ENCODE data around the gene TSPAN9. TPM values are rescaled to one million over a fixed set of nuclear protein-coding genes. Genes with fewer than 3 reads are reported as not detected.

TSPAN9 gene
- total and polyA plus RNA-seq, 10 of the 15 experiments (the other 5 are each of a cell fraction or from before 2014, with no cell fraction given): 0.03 to 1.0 (median 0.12) TPM; not detected in 5

DNA sequence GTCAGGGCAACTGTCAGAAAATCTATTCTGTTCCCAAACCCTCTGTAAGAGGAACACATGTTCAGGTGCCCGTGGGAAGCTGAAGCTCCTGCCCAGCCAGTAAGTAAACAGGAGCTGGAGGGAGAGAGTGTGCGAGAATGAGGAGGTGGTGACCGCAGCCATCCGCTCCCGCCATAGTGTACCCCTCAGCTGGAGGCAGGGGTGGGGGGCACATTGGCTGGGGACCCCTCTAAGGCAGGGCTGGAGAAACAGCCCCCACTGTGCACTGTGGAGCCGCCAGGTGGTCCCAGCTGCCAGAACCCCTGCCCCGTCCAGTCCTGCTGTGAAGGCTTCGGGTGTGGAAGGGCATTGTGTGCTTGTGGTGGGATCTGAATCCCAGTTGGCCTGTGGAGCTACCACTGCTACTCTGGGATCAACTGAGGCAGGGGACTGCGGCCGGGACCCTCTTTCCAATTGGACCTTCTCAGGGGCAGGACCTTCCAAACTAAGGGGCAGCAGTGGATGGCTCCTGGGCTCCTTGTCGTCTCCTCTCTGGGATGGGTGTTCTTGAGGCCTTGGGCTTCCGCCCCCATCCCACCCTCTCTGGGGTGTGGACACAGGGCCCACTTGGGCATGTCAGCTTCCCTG, 59.6 kb downstream of the TSPAN9 start (continued):
- TF ChIP-seq ZBTB40 (IDR thresholded peaks at IDR 0.05; ENCODE audit: borderline replicate concordance): no peak

GRCh38 chr12:3137268-3137781, 60.1 kb downstream of the TSPAN9 start:
- no peak overlapping the region for H3K27ac ChIP-seq (ENCODE audit: control insufficient read depth, insufficient read depth)
- no peaks in the 10 kb centered on the region for H3K4me1 ChIP-seq (ENCODE audit: control insufficient read depth, insufficient read depth, low read length)
- H4K20me1 ChIP-seq (ENCODE audit: control insufficient read depth, insufficient read depth): no peaks in the 10 kb centered on the region
- RAD21 ChIA-PET (ENCODE audit: unreplicated experiment): interaction anchor here (1.4 kb wide), 1 partner anchor 138 kb away, joined by 6 read pairs; no protein-coding TSS in a partner anchor
- FAIRE-seq: no peak
- no peak for DNase-seq (ENCODE audit: low read depth, low spot score)
- H2AFZ ChIP-seq (ENCODE audit: control insufficient read depth, low read depth, low read length): no peak overlapping the region
- H3K4me3 ChIP-seq: no peak overlapping the region
- H3K27me3 ChIP-seq (replicated peaks in 1 of 2; ENCODE audit: control insufficient read depth in 2 of 2, insufficient read depth in 2 of 2, low read length in 1 of 2): peaks cover 2 to 5% of the 10 kb centered on the region in 2 experiments; a peak in 3 of 4 replicates
- CTCF ChIA-PET: interaction anchor here (0.5 to 3.9 kb wide), 4 partner anchors 16 to 140 kb away, joined by 3 to 27 read pairs (median 8); no protein-coding TSS in a partner anchor
- ATAC-seq: no peak
- no TSS peak for BruUV-seq (replicated peaks)
- H3K79me2 ChIP-seq (ENCODE audit: control insufficient read depth, insufficient read depth, low read length): no peaks in the 10 kb centered on the region
- H3K36me3 ChIP-seq (ENCODE audit: control insufficient read depth in 2 of 2, insufficient read depth in 2 of 2, low read length in 1 of 2): no peaks in the 10 kb centered on the region
- SMC1A ChIA-PET (ENCODE audit: uncharacterized antibody, unreplicated experiment): interaction anchor here (1.5 kb wide), 1 partner anchor 138 kb away, joined by 5 read pairs; no protein-coding TSS in a partner anchor
- WGBS (ENCODE audit: insufficient coverage, insufficient replicate concordance, low lambda C conversion rate, missing lambda C conversion rate): 7% methylated on average over 8 of the region's 8 CpGs
- in situ Hi-C loops (cut with MboI): loop anchor here (5.0 kb wide), 1 partner anchor 70 kb away; no protein-coding TSS in a partner anchor
- H3K9me3 ChIP-seq (replicated peaks; ENCODE audit: control insufficient read depth, insufficient read depth, low read length): no peaks in the 10 kb centered on the region
- no peak overlapping the region for H3K9ac ChIP-seq (ENCODE audit: control insufficient read depth, insufficient read depth, low read length)
- H3K4me2 ChIP-seq (ENCODE audit: control insufficient read depth, insufficient read depth): no peak overlapping the region
- POLR2A ChIA-PET: no interaction called here
- intact Hi-C loops (cut with micrococcal nuclease; ENCODE audit: unreplicated experiment): no loop called here
- TF ChIP-seq TAF1 (IDR thresholded peaks at IDR 0.05; ENCODE audit: borderline replicate concordance, low read depth, low read length) (no peak), USF1 (IDR thresholded peaks at IDR 0.05; ENCODE audit: borderline replicate concordance, extremely low read length, insufficient read depth, low read depth, low read length) (no peak), CREB1 (IDR thresholded peaks at IDR 0.05; ENCODE audit: low read depth) (no peak), FOXM1 (IDR thresholded peaks at IDR 0.05; ENCODE audit: low read depth, low read length) (no peak), MEF2B (IDR thresholded peaks at IDR 0.05; ENCODE audit: partially characterized antibody, poor library complexity, severe bottlenecking) (no peak), ZZZ3 (IDR thresholded peaks at IDR 0.05; ENCODE audit: control insufficient read depth, insufficient read length, low read depth) (no peak), IRF5 (IDR thresholded peaks at IDR 0.05; ENCODE audit: borderline replicate concordance) (no peak), ZNF687 (IDR thresholded peaks at IDR 0.05) (no peak)
